Heart left ventricle (tissue), 13 donors: ENCODE results near the gene EXTL1.

ENCODE experiments used
- POLR2A ChIP-seq, 2 donors: fragments of 450-650 bp; IDR thresholded peaks; one replicate each; pipeline ENCODE4 v1.6.1; 2017; ENCODE audit warnings: antibody characterized with exemption in 2 of 2, mild to moderate bottlenecking in 2 of 2, moderate library complexity in 2 of 2
- TF ChIP-seq, protein P1 (sequence below), 12 donors: fragments of 200-600 bp; sonication (generic) in 4 of 12; IDR thresholded peaks; one replicate each; pipeline versions ENCODE4 v1.5.0 to v1.8.0; 2018 to 2022; ENCODE audit warnings: antibody characterized with exemption in 12 of 12, mild to moderate bottlenecking in 5 of 12
- donor health status: ischemic (EF 13 %, LVEDD 7.1; RV severe dilation, severe dysfunction).
- donor health status: DM: no; HTN: yes; CAD: no.
- donor health status: DM: no; HTN: no; CAD: no.
- donor health status: ischemic (EF 25% LVEDD 6.9; RV normal size, moderate dysfunction).
- donor health status: ischemic (EF 25% LVEDD 5.7; RV mildly dilated, moderate dysfunction).
- donor health status: ischemic (EF 35%, LVEDD 5.7; RV mildly dilated, moderate dysfunction).
- donor health status: nonischemic (EF 11% LVEDD 7.7; RV severe dilation, severe dysfunction).
- donor health status: DM: yes; HTN: yes; CAD: no.
- donor health status: PGD.
- donor health status: ischemic (EF 29% LVEDD 5.4; RV normal size, mild dysfunction).
- donor health status: nonischemic (EF 23%, LVEDD 6.1; RV moderate dilation, normal function).

DNA sequence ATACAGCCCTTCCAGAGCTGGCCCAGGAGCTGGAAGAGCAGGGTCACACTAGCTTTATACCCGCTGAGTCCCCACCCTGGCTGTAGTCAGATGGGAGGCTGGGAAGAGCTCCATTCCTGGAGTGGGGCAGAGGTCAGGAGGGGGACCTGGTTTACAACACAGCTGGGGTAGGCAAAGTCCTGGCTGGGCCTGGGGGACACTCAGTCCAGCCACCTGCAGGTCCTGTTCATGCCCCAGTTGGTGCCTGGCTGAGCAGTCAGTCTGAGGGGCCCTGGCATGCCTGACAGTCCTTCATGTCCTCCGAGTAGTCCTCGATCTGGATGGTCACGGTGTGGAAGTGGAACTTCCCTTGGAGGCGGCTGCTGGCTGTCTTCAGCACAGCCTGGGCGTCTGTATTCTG, 17.3 kb downstream of the EXTL1 start:
- TF ChIP-seq, protein P1, sequence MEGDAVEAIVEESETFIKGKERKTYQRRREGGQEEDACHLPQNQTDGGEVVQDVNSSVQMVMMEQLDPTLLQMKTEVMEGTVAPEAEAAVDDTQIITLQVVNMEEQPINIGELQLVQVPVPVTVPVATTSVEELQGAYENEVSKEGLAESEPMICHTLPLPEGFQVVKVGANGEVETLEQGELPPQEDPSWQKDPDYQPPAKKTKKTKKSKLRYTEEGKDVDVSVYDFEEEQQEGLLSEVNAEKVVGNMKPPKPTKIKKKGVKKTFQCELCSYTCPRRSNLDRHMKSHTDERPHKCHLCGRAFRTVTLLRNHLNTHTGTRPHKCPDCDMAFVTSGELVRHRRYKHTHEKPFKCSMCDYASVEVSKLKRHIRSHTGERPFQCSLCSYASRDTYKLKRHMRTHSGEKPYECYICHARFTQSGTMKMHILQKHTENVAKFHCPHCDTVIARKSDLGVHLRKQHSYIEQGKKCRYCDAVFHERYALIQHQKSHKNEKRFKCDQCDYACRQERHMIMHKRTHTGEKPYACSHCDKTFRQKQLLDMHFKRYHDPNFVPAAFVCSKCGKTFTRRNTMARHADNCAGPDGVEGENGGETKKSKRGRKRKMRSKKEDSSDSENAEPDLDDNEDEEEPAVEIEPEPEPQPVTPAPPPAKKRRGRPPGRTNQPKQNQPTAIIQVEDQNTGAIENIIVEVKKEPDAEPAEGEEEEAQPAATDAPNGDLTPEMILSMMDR (IDR thresholded peaks at IDR 0.05) = no peak
- no peak for TF ChIP-seq POLR2A (IDR thresholded peaks at IDR 0.05)
